Adrenal gland (tissue), 5 donors: Measurements from ENCODE around the gene FBXW7.

Source experiments
- CTCF ChIP-seq, 6 experiments: fragments of 450-650 bp in 4 of 6; fragments of 200-600 bp in 2 of 6; sonication (generic) in 1 of 6; IDR thresholded peaks; 1 replicate in 5 of 6; 2 replicates in 1 of 6; pipeline versions ENCODE4 v1.5.1 to v1.8.0; 2016 to 2021; ENCODE audit warnings: antibody characterized with exemption in 6 of 6, mild to moderate bottlenecking in 2 of 6, moderate library complexity in 1 of 6
- POLR2A ChIP-seq, 2 donors: fragments of 450-650 bp; IDR thresholded peaks; one replicate each; pipeline ENCODE4 v1.6.1; 2017; ENCODE audit warnings: antibody characterized with exemption in 2 of 2, mild to moderate bottlenecking in 2 of 2, moderate library complexity in 1 of 2
- donor health status: DM: no; HTN: no; CAD: no.

GRCh38 chr4:152417673-152418072, 118.2 kb downstream of the FBXW7 start:
- TF ChIP-seq CTCF (IDR thresholded peaks at IDR 0.05), result no peak
- no peak for TF ChIP-seq POLR2A (IDR thresholded peaks at IDR 0.05)
